HepG2 (cell line): ENCODE data around the gene KMT2E. TPM values are rescaled to one million over a fixed set of nuclear protein-coding genes. Genes with fewer than 3 reads are reported as not detected.

ENCODE experiments used
- DMAP1 ChIP-seq: IDR thresholded peaks from 2 replicates; pipeline ENCODE4 v1.6.1; 2016
- EHMT2 ChIP-seq: fragments of 200-600 bp; sonication (generic); IDR thresholded peaks from 2 replicates; pipeline ENCODE4 v1.7.0; 2017; ENCODE audit warnings: antibody characterized with exemption, low read depth, low read length, borderline replicate concordance
- GATAD2A ChIP-seq: IDR thresholded peaks from 2 replicates; pipeline ENCODE4 v1.6.1; 2016
- HHEX ChIP-seq: IDR thresholded peaks from 2 replicates; pipeline ENCODE4 v1.6.1; 2016; ENCODE audit warnings: control low read depth
- NFRKB ChIP-seq: fragments of 450-650 bp; IDR thresholded peaks from 2 replicates; pipeline ENCODE4 v1.6.1; 2017
- NR2C2 ChIP-seq: sonication (generic); formaldehyde crosslinking; IDR thresholded peaks from 2 replicates; pipeline ENCODE4 v1.4.0; 2020; ENCODE audit warnings: missing genetic modification reagents, mild to moderate bottlenecking, moderate library complexity, borderline replicate concordance
- NR2F2 ChIP-seq: IDR thresholded peaks from 2 replicates; pipeline ENCODE4 v1.6.1; 2012; ENCODE audit warnings: low read depth, inconsistent platforms, borderline replicate concordance
- PHF20 ChIP-seq: sonication (generic); formaldehyde crosslinking; IDR thresholded peaks from 2 replicates; pipeline ENCODE4 v1.5.0; 2020; ENCODE audit warnings: mild to moderate bottlenecking, missing genetic modification reagents
- PHF5A ChIP-seq: IDR thresholded peaks from one replicate; pipeline ENCODE4 v1.6.1; 2018; ENCODE audit warnings: low read depth, missing genetic modification reagents; ENCODE audit not compliant: unreplicated experiment
- RBM39 ChIP-seq: fragments of 200-400 bp; formaldehyde crosslinking; IDR thresholded peaks from one replicate; pipeline ENCODE4 v1.6.1; 2018; ENCODE audit warnings: antibody characterized with exemption, mild to moderate bottlenecking, low read depth, low read length; ENCODE audit not compliant: poor library complexity, severe bottlenecking
- REST ChIP-seq, 2 experiments: IDR thresholded peaks; 2 replicates each; pipeline ENCODE4 v1.6.1; 2011 to 2012; ENCODE audit warnings: low read length in 2 of 2, borderline replicate concordance in 1 of 2, low read depth in 1 of 2, mild to moderate bottlenecking in 1 of 2, moderate library complexity in 1 of 2
- SALL1 ChIP-seq: sonication (generic); formaldehyde crosslinking; IDR thresholded peaks from 2 replicates; pipeline ENCODE4 v1.8.0; 2022; ENCODE audit warnings: mild to moderate bottlenecking, missing genetic modification reagents
- SP1 ChIP-seq, 2 experiments: fragments of 450-650 bp in 1 of 2; sonication (generic) in 1 of 2; formaldehyde crosslinking in 1 of 2; IDR thresholded peaks; 2 replicates each; pipeline versions ENCODE4 v1.4.0 to v1.6.1; 2016 to 2020; ENCODE audit warnings: missing genetic modification reagents in 1 of 2
- TBX3 ChIP-seq: fragments of 450-650 bp; IDR thresholded peaks from 2 replicates; pipeline ENCODE4 v1.6.1; 2017; ENCODE audit warnings: antibody characterized with exemption, mild to moderate bottlenecking, inconsistent platforms, borderline replicate concordance
- TFDP2 ChIP-seq: sonication (generic); formaldehyde crosslinking; IDR thresholded peaks from 2 replicates; pipeline ENCODE4 v1.4.0; 2020; ENCODE audit warnings: missing genetic modification reagents
- ZFP37 ChIP-seq: sonication (generic); formaldehyde crosslinking; IDR thresholded peaks from 2 replicates; pipeline ENCODE4 v1.4.0; 2020; ENCODE audit warnings: missing genetic modification reagents, borderline replicate concordance
- ZNF121 ChIP-seq: sonication (generic); formaldehyde crosslinking; IDR thresholded peaks from 2 replicates; pipeline ENCODE4 v1.5.0; 2020; ENCODE audit warnings: mild to moderate bottlenecking, missing genetic modification reagents
- ZNF18 ChIP-seq: sonication (generic); formaldehyde crosslinking; IDR thresholded peaks from 2 replicates; pipeline ENCODE4 v1.8.0; 2022; ENCODE audit warnings: mild to moderate bottlenecking, missing genetic modification reagents; ENCODE audit not compliant: insufficient replicate concordance
- ZNF510 ChIP-seq: sonication (generic); formaldehyde crosslinking; IDR thresholded peaks from 2 replicates; pipeline ENCODE4 v1.4.0; 2020; ENCODE audit warnings: low read depth, mild to moderate bottlenecking, missing genetic modification reagents
- ZNF543 ChIP-seq: sonication (generic); formaldehyde crosslinking; IDR thresholded peaks from 2 replicates; pipeline ENCODE4 v1.4.0; 2020; ENCODE audit warnings: mild to moderate bottlenecking, missing genetic modification reagents
- ZNF605 ChIP-seq: sonication (generic); formaldehyde crosslinking; IDR thresholded peaks from 2 replicates; pipeline ENCODE4 v1.8.0; 2022; ENCODE audit warnings: mild to moderate bottlenecking, missing genetic modification reagents
- ZNF616 ChIP-seq: sonication (generic); formaldehyde crosslinking; IDR thresholded peaks from 2 replicates; pipeline ENCODE4 v1.5.0; 2020; ENCODE audit warnings: low read depth, mild to moderate bottlenecking, missing genetic modification reagents
- ZNF777 ChIP-seq: sonication (generic); formaldehyde crosslinking; IDR thresholded peaks from 2 replicates; pipeline ENCODE4 v1.4.0; 2020; ENCODE audit warnings: missing genetic modification reagents
- ZSCAN29 ChIP-seq: sonication (generic); formaldehyde crosslinking; conservative IDR thresholded peaks from 2 replicates; pipeline ENCODE4 v1.4.0; 2020; ENCODE audit warnings: mild to moderate bottlenecking, missing genetic modification reagents
- polyA plus RNA-seq, 8 experiments: library from polyadenylated mRNA; depleted of rRNA in 3 of 8; stranded (reverse) in 7 of 8; unstranded in 1 of 8; fragments of >200 nt; fragmentation: Illumina TruSeq in 4 of 8; extraction: Trizol in 4 of 8; gene quantifications; 2 replicates each; pipeline versions ENCODE4 v1.2.1 to v1.2.3, GENCODE V29; 2011 to 2016; ENCODE audit warnings: low read depth in 4 of 8, missing spikeins in 1 of 8, mixed read lengths in 1 of 8; ENCODE audit not compliant: insufficient read depth in 1 of 8
- total RNA-seq, 5 experiments: library from RNA; depleted of rRNA; stranded (reverse); fragments of >200 nt; fragmentation: Illumina TruSeq; extraction: Trizol; gene quantifications; 2 replicates each; pipeline ENCODE4 v1.2.3, GENCODE V29; 2016; ENCODE audit warnings: low read depth in 1 of 5

The KMT2E gene
- total and polyA plus RNA-seq, 2 of the 13 experiments (the other 11 are each of a cell fraction or from before 2014, with no cell fraction given) = 6.3 to 24.4 TPM

- TF ChIP-seq ZNF616 (CRISPR knock-in tag) (no peak), NFRKB (peak; percentile 67), HHEX (CRISPR knock-in tag) (0 out of 2 replicates have a peak, but pooled peaks have one; percentile 28), SP1 (IDR thresholded peaks at IDR 0.05) (no peak), SP1 (CRISPR knock-in tag; IDR thresholded peaks at IDR 0.05) (no peak), ZNF777 (CRISPR knock-in tag) (peak; percentile 73), ZSCAN29 (peak; percentile 19; the same call in 1 of the 2 replicates), PHF20 (CRISPR knock-in tag) (peak; percentile 36; the same call in 1 of the 2 replicates), GATAD2A (no peak), PHF5A (peak; percentile 42), NR2F2 (peak; percentile 45; the same call in 1 of the 2 replicates), ZNF121 (CRISPR knock-in tag) (no peak), ZNF510 (CRISPR knock-in tag) (peak; percentile 45; the same call in 1 of the 2 replicates), RBM39 (peak; percentile 49), DMAP1 (CRISPR knock-in tag) (peak; percentile 86), NR2C2 (CRISPR knock-in tag) (peak; percentile 77), REST (IDR thresholded peaks at IDR 0.05; ENCODE audit: borderline replicate concordance in 1 of 2, low read depth in 1 of 2, low read length in 2 of 2) (peak in 1 of 2 experiments; percentile 51; a peak in 1 of 4 replicates), ZFP37 (CRISPR knock-in tag) (no peak), ZNF18 (CRISPR knock-in tag) (no peak), TBX3 (no peak), EHMT2 (no peak), TFDP2 (peak; percentile 68), ZNF605 (CRISPR knock-in tag) (0 out of 2 replicates have a peak, but pooled peaks have one; percentile 25), ZNF543 (peak; percentile 79; the same call in 1 of the 2 replicates), SALL1 (CRISPR knock-in tag) (peak; percentile 42)
Measured at GRCh38 chr7:105013816-105014692, at the start of gene KMT2E (continued).
